ENCODE data around the gene RTF1. TPM values are rescaled to one million over a fixed set of nuclear protein-coding genes. Genes with fewer than 3 reads are reported as not detected.
"Not testable (repeated sequence)": the region's sequence is repeated elsewhere in the genome, so short reads cannot be mapped to it uniquely, and the experiment has no call there.

RTF1 gene
- total RNA-seq, 3 donors from 2014 or later, result 26.4 to 50.2 (median 33.1) TPM

- H3K4me1 ChIP-seq (ENCODE audit: low read depth), result peaks cover 4% of the 10 kb centered on the region
- no peaks in the 10 kb centered on the region for H3K36me3 ChIP-seq (ENCODE audit: low read depth)
- H3K4me3 ChIP-seq, result no peak overlapping the region
- intact Hi-C loops (cut with DNase I, micrococcal nuclease), result no loop called here
- DNase-seq (no peak), ATAC-seq (no peak)
- H3K9me3 ChIP-seq, result no peaks in the 10 kb centered on the region
- TF ChIP-seq CTCF (IDR thresholded peaks at IDR 0.05), result no peak
Measured at GRCh38 chr15:41411441-41411840, 5.5 kb upstream of the RTF1 start.

GRCh38 chr15:41416128-41416741, 660 bp upstream of the RTF1 start:
- peak overlapping the region; percentile 89 for H3K4me3 ChIP-seq

DNA sequence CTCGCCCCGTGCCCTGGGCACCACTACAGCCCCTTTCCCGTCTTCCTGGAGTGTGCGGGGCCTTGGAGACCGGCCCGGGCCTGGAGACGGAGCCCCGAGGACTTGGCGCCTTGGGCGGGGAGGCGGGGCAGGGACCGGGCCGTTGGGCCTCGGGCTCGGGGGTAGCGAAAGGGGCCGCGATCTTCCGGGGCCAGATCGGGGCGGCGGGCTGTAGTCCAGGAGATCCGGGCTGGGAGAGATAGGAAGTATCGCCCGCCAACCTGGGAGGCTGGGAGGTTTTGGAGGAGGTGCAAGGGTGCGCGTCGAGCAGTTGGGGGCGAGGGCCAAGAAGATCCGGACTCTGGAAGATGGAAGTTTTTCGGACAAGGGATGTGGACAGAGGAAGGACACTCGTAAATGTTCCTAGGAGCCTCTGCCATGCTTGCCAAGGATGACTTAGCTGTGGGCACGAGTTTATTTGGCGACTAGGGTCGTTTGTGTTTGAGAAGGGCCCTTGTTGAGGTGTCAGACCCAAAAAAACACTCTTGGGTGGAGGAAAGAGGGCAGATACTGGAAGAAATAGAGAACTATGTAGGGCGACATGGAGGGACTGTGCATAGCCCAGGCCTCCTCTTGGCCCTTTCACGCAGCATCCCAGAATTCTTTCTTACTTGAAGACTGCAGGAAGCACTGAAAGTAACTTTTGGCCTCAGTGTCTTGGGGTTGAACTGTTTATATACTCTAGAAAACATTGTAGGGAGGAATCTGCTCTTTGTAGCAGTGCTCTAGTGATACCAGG, 712 bp downstream of the RTF1 start:
- Histone ChIP-seq H3K9me3 (no peaks in the 10 kb centered on the region), H3K4me3 (peak overlapping the region; percentile 89), H3K36me3 (ENCODE audit: low read depth) (no peaks in the 10 kb centered on the region), H3K4me1 (ENCODE audit: low read depth) (peaks cover 12% of the 10 kb centered on the region)
- peak; percentile 66 for ATAC-seq
- no peak for TF ChIP-seq CTCF (IDR thresholded peaks at IDR 0.05)
- DNase-seq, result peak in 2 of 3 donors; percentile 46 to 70
- intact Hi-C loops (cut with DNase I, micrococcal nuclease), result no loop called here

More at GRCh38 chr15:41416128-41416741, 660 bp upstream of the RTF1 start:
- no peak for DNase-seq
- ATAC-seq, result peak; percentile 42
- intact Hi-C loops (cut with DNase I, micrococcal nuclease), result no loop called here
- H3K4me1 ChIP-seq (ENCODE audit: low read depth), result peaks cover 12% of the 10 kb centered on the region
- no peaks in the 10 kb centered on the region for H3K9me3 ChIP-seq
- no peaks in the 10 kb centered on the region for H3K36me3 ChIP-seq (ENCODE audit: low read depth)
- no peak for TF ChIP-seq CTCF (IDR thresholded peaks at IDR 0.05)

- Histone ChIP-seq H3K9me3 (no peaks in the 10 kb centered on the region), H3K4me1 (ENCODE audit: low read depth) (peaks cover 5% of the 10 kb centered on the region), H3K36me3 (ENCODE audit: low read depth) (no peaks in the 10 kb centered on the region), H3K4me3 (no peak overlapping the region)
- ATAC-seq (peak; percentile 32), DNase-seq (no peak)
- TF ChIP-seq CTCF (IDR thresholded peaks at IDR 0.05), result no peak
- intact Hi-C loops (cut with DNase I, micrococcal nuclease), result no loop called here
Measured at GRCh38 chr15:41423979-41424659, 7.2 kb downstream of the RTF1 start.

- ATAC-seq, result no peak
- intact Hi-C loops (cut with DNase I, micrococcal nuclease), result no loop called here
Measured at GRCh38 chr15:41424809-41425208, 7.9 kb downstream of the RTF1 start.

DNA sequence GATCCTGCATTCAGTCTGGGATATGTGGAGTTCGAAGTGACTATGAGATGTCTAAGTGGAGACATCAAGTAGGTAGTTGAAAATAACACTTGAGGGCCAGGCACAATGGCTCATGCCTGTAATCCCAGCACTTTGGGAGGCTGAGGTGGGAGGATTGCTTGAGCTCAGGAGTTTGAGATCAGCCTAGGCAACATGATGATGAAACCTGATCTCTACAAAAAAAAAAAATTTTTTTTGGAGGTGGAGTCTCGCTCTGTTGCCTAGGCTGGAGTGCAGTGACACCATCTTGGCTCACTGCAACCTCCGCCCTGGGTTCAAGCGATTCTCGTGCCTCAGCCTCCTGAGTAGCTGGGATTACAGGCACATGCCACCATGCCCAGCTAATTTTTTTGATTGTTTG, 9.0 kb downstream of the RTF1 start:
- DNase-seq; H3K4me3 ChIP-seq; H3K9me3 ChIP-seq; intact Hi-C loops (cut with DNase I, micrococcal nuclease); ATAC-seq; H3K36me3 ChIP-seq (ENCODE audit: low read depth): not testable (repeated sequence)
- peaks cover 10% of the 10 kb centered on the region for H3K4me1 ChIP-seq (ENCODE audit: low read depth)

More at GRCh38 chr15:41424809-41425208, 7.9 kb downstream of the RTF1 start:
- peaks cover 10% of the 10 kb centered on the region for H3K4me1 ChIP-seq (ENCODE audit: low read depth)
- no peak overlapping the region for H3K4me3 ChIP-seq
- TF ChIP-seq CTCF (IDR thresholded peaks at IDR 0.05), result no peak
- DNase-seq, result no peak
- no peaks in the 10 kb centered on the region for H3K36me3 ChIP-seq (ENCODE audit: low read depth)
- no peaks in the 10 kb centered on the region for H3K9me3 ChIP-seq
